ENCODE data around the gene ABLIM1.

- TF ChIP-seq, protein P1, sequence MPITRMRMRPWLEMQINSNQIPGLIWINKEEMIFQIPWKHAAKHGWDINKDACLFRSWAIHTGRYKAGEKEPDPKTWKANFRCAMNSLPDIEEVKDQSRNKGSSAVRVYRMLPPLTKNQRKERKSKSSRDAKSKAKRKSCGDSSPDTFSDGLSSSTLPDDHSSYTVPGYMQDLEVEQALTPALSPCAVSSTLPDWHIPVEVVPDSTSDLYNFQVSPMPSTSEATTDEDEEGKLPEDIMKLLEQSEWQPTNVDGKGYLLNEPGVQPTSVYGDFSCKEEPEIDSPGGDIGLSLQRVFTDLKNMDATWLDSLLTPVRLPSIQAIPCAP (CRISPR knock-in tag; IDR thresholded peaks at IDR 0.05): no peak
- TF ChIP-seq NFE2L1 (CRISPR knock-in tag; IDR thresholded peaks at IDR 0.05) (no peak), CTCF (IDR thresholded peaks at IDR 0.05) (no peak), NR2C2 (CRISPR knock-in tag; IDR thresholded peaks at IDR 0.05) (no peak), ZNF512 (CRISPR knock-in tag; IDR thresholded peaks at IDR 0.05; ENCODE audit: borderline replicate concordance) (no peak)
Measured at GRCh38 chr10:114576716-114577115, 81.4 kb downstream of the ABLIM1 start.
